ENCODE data around the gene SLC15A4.

- TF ChIP-seq CTCF (IDR thresholded peaks at IDR 0.05) (no peak), POLR2A (IDR thresholded peaks at IDR 0.05) (no peak)
Measured at GRCh38 chr12:128789356-128789929, 34.3 kb downstream of the SLC15A4 start.
